Right renal cortex interstitium (tissue), 3 donors: ENCODE data around the gene BBLN. TPM values are rescaled to one million over a fixed set of nuclear protein-coding genes. Genes with fewer than 3 reads are reported as not detected.
"Not testable (repeated sequence)": the region's sequence is repeated elsewhere in the genome, so short reads cannot be mapped to it uniquely, and the experiment has no call there.

Experiments
- DNase-seq, 3 donors: peaks; one replicate each; pipeline ENCODE4 v3.0.0-alpha.2; 2013; ENCODE audit warnings: low read depth in 3 of 3, low spot score in 2 of 3
- polyA plus RNA-seq, 3 donors: library from polyadenylated mRNA; unstranded; fragments of 120-200 nt; gene quantifications; one replicate each; pipeline ENCODE4 v1.2.1, GENCODE V29; 2013; ENCODE audit not compliant: insufficient read length in 3 of 3

The BBLN gene
- polyA plus RNA-seq, 3 donors = 27.6 to 36.7 (median 30.9) TPM

- DNase-seq = no peak
Observed at GRCh38 chr9:128161215-128161902, 1.3 kb downstream of the BBLN start.

- DNase-seq = no peak
Observed at GRCh38 chr9:128162215-128163026, 2.4 kb downstream of the BBLN start.

GRCh38 chr9:128163027-128163515 is 3.0 kb downstream of the BBLN start:
- no peak for DNase-seq

GRCh38 chr9:128163523-128164306 is 3.6 kb downstream of the BBLN start:
- DNase-seq = no peak

- no peak for DNase-seq
Observed at GRCh38 chr9:128164307-128164885, 4.3 kb downstream of the BBLN start.

- DNase-seq = no peak
Observed at GRCh38 chr9:128166169-128166568, 6.1 kb downstream of the BBLN start.

GRCh38 chr9:128167209-128167608 is 7.1 kb downstream of the BBLN start:
- DNase-seq = no peak

- DNase-seq = no peak
Observed at GRCh38 chr9:128168731-128169308, 8.8 kb downstream of the BBLN start.

GRCh38 chr9:128169492-128169891 is 9.4 kb downstream of the BBLN start:
- no peak for DNase-seq

- no peak for DNase-seq
Observed at GRCh38 chr9:128169925-128170324, 9.9 kb downstream of the BBLN start.

- no peak for DNase-seq
Observed at GRCh38 chr9:128174062-128174461, 14.0 kb downstream of the BBLN start.

- no peak for DNase-seq
Observed at GRCh38 chr9:128175102-128175563, 15.1 kb downstream of the BBLN start.

GRCh38 chr9:128175726-128176125 is 15.7 kb downstream of the BBLN start:
- no peak for DNase-seq

- no peak for DNase-seq
Observed at GRCh38 chr9:128178806-128179431, 18.9 kb downstream of the BBLN start.

GRCh38 chr9:128180001-128180400 is 19.9 kb downstream of the BBLN start:
- DNase-seq = no peak

- no peak for DNase-seq
Observed at GRCh38 chr9:128180447-128180846, 20.4 kb downstream of the BBLN start.

GRCh38 chr9:128181480-128181879 is 21.4 kb downstream of the BBLN start:
- DNase-seq = not testable (repeated sequence)

- no peak for DNase-seq
Observed at GRCh38 chr9:128182893-128183588, 23.0 kb downstream of the BBLN start.
